GM18519 (cell line): ENCODE results near the gene ULK2.
"Not testable (repeated sequence)": the region's sequence is repeated elsewhere in the genome, so short reads cannot be mapped to it uniquely, and the experiment has no call there.

Experiments used
- ATAC-seq: cut with Tn5 transposase; IDR thresholded peaks from one replicate; pipeline ENCODE4 v1.9.1; 2021; ENCODE audit warnings: mild to moderate bottlenecking, moderate library complexity; ENCODE audit not compliant: unreplicated experiment, low FRiP score

The ULK2 gene

DNA sequence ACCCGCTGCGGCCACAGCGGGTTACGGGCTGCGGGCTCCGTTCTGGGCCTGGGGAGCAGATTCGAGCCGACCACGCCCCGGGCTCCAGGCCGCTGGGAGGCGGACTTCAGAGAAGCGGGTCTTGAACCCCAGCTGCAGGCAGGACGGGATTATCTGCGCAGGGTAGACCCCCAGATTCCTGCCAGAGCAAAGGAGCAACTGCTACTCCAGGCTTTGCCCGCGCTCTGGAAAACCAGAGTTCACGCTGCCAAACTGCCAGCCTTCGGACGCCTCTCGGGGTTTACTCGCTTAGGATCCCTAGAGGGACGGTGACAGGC, 301 bp upstream of the ULK2 start:
- ATAC-seq: no peak

GRCh38 chr17:19867079-19867328, 732 bp downstream of the ULK2 start:
- no peak for ATAC-seq

DNA sequence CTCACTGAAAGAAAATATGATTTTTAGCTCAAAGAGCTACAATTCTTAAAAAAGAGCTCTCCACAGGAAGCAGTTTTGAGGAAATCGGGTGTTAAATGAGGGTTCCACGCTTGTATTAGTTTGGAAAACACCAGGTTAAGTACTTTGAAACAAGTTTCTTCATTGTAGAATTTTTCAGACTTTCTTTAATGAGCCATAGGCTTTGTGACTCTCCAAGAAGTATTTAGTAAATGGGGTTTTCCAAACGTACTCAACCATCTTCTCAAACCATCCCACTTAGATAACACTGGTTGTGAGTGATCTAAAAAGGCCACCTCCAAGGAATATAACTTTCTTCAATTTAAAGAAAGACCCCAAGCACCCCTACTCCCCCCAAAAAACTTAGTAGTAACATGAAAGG, 2.7 kb downstream of the ULK2 start:
- ATAC-seq: no peak

- ATAC-seq: not testable (repeated sequence)
These were observed 7.0 kb downstream of the ULK2 start for GRCh38 chr17:19860647-19861177.

DNA sequence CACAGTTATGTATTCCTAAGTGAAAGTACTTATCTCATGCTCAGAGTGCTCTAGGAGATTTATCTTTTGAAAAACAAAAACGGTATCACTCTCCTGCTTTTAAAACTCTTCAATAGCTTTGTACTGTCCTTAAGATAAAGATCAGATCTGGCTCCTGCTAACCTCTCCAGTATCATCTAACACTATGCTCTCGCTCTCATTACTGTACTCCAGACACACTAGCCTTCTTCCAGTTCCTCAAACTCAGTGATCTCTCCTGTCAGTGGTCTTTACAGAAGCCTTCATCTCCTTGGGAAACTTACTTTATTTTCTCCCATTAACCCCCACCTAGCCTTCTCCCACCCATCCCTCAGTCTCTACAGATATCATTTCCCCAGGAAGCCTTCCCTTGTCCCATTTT, 10.1 kb downstream of the ULK2 start:
- ATAC-seq: no peak

- no peak for ATAC-seq
These were observed 33.8 kb downstream of the ULK2 start for GRCh38 chr17:19833914-19834313.

GRCh38 chr17:19830061-19830460, 37.7 kb downstream of the ULK2 start:
- ATAC-seq: no peak

DNA sequence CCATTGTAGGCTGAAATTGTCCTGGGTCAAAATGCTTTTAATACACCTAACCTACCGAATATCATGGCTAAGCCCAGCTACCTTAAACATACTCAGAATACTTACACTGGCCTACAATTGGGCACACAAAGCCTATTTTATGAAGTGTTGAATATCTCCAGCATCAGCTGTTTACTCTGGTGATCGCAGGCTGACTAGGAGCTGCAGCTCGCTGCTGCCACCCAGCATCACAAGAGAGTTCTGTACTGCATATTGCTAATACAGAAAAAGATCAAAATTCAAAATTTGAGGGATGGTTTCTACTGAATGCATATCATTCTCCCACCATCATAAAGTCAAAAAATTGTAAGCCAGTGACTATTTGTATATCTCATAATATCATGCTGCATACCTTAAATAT, 55.3 kb downstream of the ULK2 start:
- no peak for ATAC-seq

DNA sequence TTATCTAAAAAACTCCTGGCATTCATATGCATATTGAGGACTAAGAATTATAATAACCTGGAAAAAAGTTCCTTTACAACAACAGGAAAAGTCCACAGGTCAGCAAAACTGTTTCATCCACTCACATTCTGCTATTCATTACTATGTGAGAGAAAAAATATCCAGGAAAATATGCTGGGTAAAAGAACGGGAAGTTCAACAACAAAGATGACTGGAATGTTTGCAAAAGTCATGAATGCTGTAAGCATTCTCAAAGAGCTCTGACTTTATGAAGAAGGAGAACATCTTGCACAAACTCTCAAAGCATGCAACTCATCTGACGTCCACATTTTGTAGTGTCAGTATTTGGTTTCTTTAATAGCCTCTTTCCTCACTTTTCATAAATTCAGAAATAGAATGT, 62.7 kb downstream of the ULK2 start:
- ATAC-seq: no peak

- no peak for ATAC-seq
These were observed 67.2 kb downstream of the ULK2 start for GRCh38 chr17:19800571-19800970.

- no peak for ATAC-seq
These were observed 67.9 kb downstream of the ULK2 start for GRCh38 chr17:19799796-19800195.

DNA sequence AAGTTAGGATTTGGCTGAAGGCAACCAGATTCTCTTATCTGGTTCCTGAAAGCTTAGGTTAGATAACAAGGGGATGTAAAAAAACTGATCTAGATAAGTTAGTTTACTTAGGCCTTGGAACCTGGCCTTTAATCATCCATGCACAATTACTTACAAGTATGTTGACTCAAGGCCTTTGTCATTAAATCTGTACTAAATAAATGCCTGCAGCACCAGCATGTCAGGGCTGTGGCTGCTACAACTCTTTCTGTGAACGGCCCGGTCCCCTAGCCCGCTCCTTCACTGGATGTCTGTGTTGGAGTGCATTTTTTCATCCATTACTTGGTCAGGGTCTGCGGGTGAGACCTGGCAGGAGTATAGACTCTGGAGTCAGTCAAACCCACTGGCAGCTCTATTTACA, 71.3 kb downstream of the ULK2 start:
- ATAC-seq: no peak

- no peak for ATAC-seq
These were observed 75.7 kb downstream of the ULK2 start for GRCh38 chr17:19791918-19792550.

- no peak for ATAC-seq
These were observed 79.9 kb downstream of the ULK2 start for GRCh38 chr17:19787733-19788357.

- no peak for ATAC-seq
These were observed 81.9 kb downstream of the ULK2 start for GRCh38 chr17:19785854-19786253.

- no peak for ATAC-seq
These were observed 86.0 kb downstream of the ULK2 start for GRCh38 chr17:19781488-19782458.

DNA sequence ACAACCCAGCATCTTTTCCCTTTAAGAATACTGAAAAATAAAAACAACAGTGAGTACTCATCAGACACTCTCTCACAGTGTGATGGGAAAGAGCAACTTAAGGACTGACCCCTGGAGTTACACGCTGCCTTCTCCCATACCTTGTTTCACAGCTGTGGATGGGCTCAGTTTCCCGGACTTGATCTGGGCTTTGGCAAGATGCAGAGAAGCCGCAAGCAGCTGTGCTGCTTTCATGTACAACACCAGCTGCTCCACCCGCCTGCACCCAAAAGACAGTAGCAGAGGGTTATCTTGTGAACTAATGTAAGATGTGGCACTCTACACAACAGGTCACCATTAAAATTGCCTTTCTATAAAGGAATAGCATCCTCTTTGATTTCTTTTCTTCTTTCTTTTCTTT, 86.9 kb downstream of the ULK2 start:
- no peak for ATAC-seq

DNA sequence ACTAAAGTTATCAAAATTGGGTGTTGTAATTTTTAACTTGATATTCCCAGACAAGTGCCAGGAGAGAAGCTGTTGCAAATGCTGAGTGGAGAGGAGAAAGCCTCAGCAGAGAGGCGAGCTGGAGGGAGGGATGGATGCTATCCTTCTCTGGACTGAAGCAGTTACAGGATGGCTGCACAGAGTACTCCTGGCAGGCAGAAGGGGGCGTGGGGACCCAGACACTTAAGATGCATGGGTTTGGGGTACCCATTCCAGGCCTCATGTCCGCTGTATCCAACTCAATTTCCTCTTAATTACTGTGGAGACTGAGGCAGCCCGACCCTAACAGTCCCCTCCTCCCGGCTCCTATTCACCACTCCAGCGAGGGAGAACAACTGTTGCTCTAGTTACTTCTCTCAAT, 94.2 kb downstream of the ULK2 start:
- ATAC-seq: no peak

GRCh38 chr17:19771971-19772630, 95.6 kb downstream of the ULK2 start:
- no peak for ATAC-seq

- ATAC-seq: no peak
These were observed 96.6 kb downstream of the ULK2 start for GRCh38 chr17:19770985-19771735.
